ENCODE data around the gene BTBD18. TPM values are rescaled to one million over a fixed set of nuclear protein-coding genes. Genes with fewer than 3 reads are reported as not detected.

The BTBD18 gene
- polyA plus RNA-seq, 1 donor (not counting 4 experiments of a cell fraction or from before 2014, with no cell fraction given) = not detected

- no peak for TF ChIP-seq CTCF (optimal IDR thresholded peaks at IDR 0.05 in 1 of 3, IDR thresholded peaks at IDR 0.05 in 1 of 3, conservative IDR thresholded peaks at IDR 0.05 in 1 of 3; ENCODE audit: extremely low read depth in 1 of 3, insufficient read depth in 2 of 3, low read length in 3 of 3)
- TF ChIP-seq EZH2 (IDR thresholded peaks at IDR 0.05; ENCODE audit: low read length) = no peak
- H3K9me3 ChIP-seq (ENCODE audit: control insufficient read depth, low read depth, low read length) = no peaks in the 10 kb centered on the region
- peaks cover 3% of the 10 kb centered on the region for H3K79me2 ChIP-seq (ENCODE audit: control insufficient read depth, insufficient read depth, low read length)
- no peak overlapping the region for H2AFZ ChIP-seq (ENCODE audit: control insufficient read depth, low read length)
- H3K36me3 ChIP-seq (ENCODE audit: control insufficient read depth in 2 of 2, extremely low read depth in 1 of 2, insufficient read depth in 2 of 2, low read length in 2 of 2) = peaks cover 26 to 39% of the 10 kb centered on the region in 2 experiments
- H4K20me1 ChIP-seq (ENCODE audit: control insufficient read depth, extremely low read depth, insufficient read depth, low read length) = no peaks in the 10 kb centered on the region
- H3K4me2 ChIP-seq (ENCODE audit: control insufficient read depth, extremely low read depth, insufficient read depth, low read depth, low read length) = no peak overlapping the region
- H3K9ac ChIP-seq (ENCODE audit: control insufficient read depth, extremely low read depth, insufficient read depth, low read length) = no peak overlapping the region
- no peak overlapping the region for H3K4me3 ChIP-seq (ENCODE audit: control insufficient read depth in 2 of 3, extremely low read depth in 1 of 3, insufficient read depth in 2 of 3, low read depth in 1 of 3, low read length in 3 of 3)
- H3K9me1 ChIP-seq (ENCODE audit: control insufficient read depth, extremely low read depth, insufficient read depth, low read length) = no peaks in the 10 kb centered on the region
- DNase-seq (ENCODE audit: low read depth, low spot score) (no peak), FAIRE-seq (no peak)
- dilution Hi-C loops (cut with MboI; ENCODE audit: extremely low pct_ligation_motif_present, low sequenced_read_pairs) = no loop called here
- H3K27me3 ChIP-seq (ENCODE audit: control insufficient read depth, extremely low read depth, insufficient read depth, low read length) = no peaks in the 10 kb centered on the region
- H3K4me1 ChIP-seq (ENCODE audit: control insufficient read depth, extremely low read depth, insufficient read depth, low read length) = no peaks in the 10 kb centered on the region
- H3K27ac ChIP-seq (ENCODE audit: control insufficient read depth, insufficient read depth, low read length) = no peak overlapping the region
Measured at GRCh38 chr11:57703341-57703740, 48.3 kb downstream of the BTBD18 start.

- dilution Hi-C loops (cut with MboI; ENCODE audit: extremely low pct_ligation_motif_present, low sequenced_read_pairs) = no loop called here
- Histone ChIP-seq H3K4me3 (ENCODE audit: control insufficient read depth in 2 of 3, extremely low read depth in 1 of 3, insufficient read depth in 2 of 3, low read depth in 1 of 3, low read length in 3 of 3) (no peak overlapping the region), H3K9ac (ENCODE audit: control insufficient read depth, extremely low read depth, insufficient read depth, low read length) (no peak overlapping the region), H3K79me2 (ENCODE audit: control insufficient read depth, insufficient read depth, low read length) (no peaks in the 10 kb centered on the region), H3K36me3 (ENCODE audit: control insufficient read depth in 2 of 2, extremely low read depth in 1 of 2, insufficient read depth in 2 of 2, low read length in 2 of 2) (peaks cover 42 to 44% of the 10 kb centered on the region in 2 experiments), H3K27me3 (ENCODE audit: control insufficient read depth, extremely low read depth, insufficient read depth, low read length) (no peaks in the 10 kb centered on the region), H3K4me2 (ENCODE audit: control insufficient read depth, extremely low read depth, insufficient read depth, low read depth, low read length) (no peak overlapping the region), H3K4me1 (ENCODE audit: control insufficient read depth, extremely low read depth, insufficient read depth, low read length) (no peaks in the 10 kb centered on the region), H3K9me1 (ENCODE audit: control insufficient read depth, extremely low read depth, insufficient read depth, low read length) (no peaks in the 10 kb centered on the region), H4K20me1 (ENCODE audit: control insufficient read depth, extremely low read depth, insufficient read depth, low read length) (no peaks in the 10 kb centered on the region), H3K27ac (ENCODE audit: control insufficient read depth, insufficient read depth, low read length) (no peak overlapping the region), H2AFZ (ENCODE audit: control insufficient read depth, low read length) (no peak overlapping the region), H3K9me3 (ENCODE audit: control insufficient read depth, low read depth, low read length) (no peaks in the 10 kb centered on the region)
- no peak for DNase-seq (ENCODE audit: low read depth, low spot score)
- FAIRE-seq = no peak
- TF ChIP-seq EZH2 (IDR thresholded peaks at IDR 0.05; ENCODE audit: low read length) (no peak), CTCF (optimal IDR thresholded peaks at IDR 0.05 in 1 of 3, IDR thresholded peaks at IDR 0.05 in 1 of 3, conservative IDR thresholded peaks at IDR 0.05 in 1 of 3; ENCODE audit: extremely low read depth in 1 of 3, insufficient read depth in 2 of 3, low read length in 3 of 3) (peak in 1 of 3 experiments; percentile 4)
Measured at GRCh38 chr11:57700425-57700824, 51.2 kb downstream of the BTBD18 start.

Measured in keratinocyte (primary cell).